Measurements from ENCODE around the gene INO80. TPM values are rescaled to one million over a fixed set of nuclear protein-coding genes. Genes with fewer than 3 reads are reported as not detected.

The INO80 gene
- total RNA-seq, 2 donors from 2014 or later = 9.4 to 16.4 TPM

DNA sequence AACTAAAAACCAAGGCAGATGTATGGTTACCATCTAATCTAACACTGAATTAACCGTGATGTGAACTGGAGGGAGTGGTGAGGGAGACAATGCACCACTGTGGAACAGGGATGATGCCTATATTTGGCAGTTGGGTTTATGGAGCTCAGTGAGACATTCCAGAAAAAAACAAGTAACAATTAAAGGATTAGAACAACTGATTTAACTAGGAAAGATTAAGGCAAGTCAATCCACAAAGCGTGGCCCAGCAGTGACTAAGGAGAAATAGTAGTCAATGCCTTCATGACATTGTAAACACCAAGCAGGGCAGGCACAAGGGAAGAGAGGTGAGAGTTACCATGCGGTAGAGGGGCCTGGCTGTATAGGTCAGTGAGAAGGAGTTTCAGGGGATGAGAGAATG is 124.7 kb downstream of the INO80 start:
- DNase-seq (ENCODE audit: low spot score) = no peak
- Histone ChIP-seq H3K36me3 (peaks cover 47% of the 10 kb centered on the region), H3K27ac (no peak overlapping the region), H3K4me1 (no peaks in the 10 kb centered on the region), H3K9me3 (no peaks in the 10 kb centered on the region), H3K27me3 (no peaks in the 10 kb centered on the region), H3K4me3 (no peak overlapping the region)
- TF ChIP-seq, protein P1, sequence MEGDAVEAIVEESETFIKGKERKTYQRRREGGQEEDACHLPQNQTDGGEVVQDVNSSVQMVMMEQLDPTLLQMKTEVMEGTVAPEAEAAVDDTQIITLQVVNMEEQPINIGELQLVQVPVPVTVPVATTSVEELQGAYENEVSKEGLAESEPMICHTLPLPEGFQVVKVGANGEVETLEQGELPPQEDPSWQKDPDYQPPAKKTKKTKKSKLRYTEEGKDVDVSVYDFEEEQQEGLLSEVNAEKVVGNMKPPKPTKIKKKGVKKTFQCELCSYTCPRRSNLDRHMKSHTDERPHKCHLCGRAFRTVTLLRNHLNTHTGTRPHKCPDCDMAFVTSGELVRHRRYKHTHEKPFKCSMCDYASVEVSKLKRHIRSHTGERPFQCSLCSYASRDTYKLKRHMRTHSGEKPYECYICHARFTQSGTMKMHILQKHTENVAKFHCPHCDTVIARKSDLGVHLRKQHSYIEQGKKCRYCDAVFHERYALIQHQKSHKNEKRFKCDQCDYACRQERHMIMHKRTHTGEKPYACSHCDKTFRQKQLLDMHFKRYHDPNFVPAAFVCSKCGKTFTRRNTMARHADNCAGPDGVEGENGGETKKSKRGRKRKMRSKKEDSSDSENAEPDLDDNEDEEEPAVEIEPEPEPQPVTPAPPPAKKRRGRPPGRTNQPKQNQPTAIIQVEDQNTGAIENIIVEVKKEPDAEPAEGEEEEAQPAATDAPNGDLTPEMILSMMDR (IDR thresholded peaks at IDR 0.05) = no peak

DNA sequence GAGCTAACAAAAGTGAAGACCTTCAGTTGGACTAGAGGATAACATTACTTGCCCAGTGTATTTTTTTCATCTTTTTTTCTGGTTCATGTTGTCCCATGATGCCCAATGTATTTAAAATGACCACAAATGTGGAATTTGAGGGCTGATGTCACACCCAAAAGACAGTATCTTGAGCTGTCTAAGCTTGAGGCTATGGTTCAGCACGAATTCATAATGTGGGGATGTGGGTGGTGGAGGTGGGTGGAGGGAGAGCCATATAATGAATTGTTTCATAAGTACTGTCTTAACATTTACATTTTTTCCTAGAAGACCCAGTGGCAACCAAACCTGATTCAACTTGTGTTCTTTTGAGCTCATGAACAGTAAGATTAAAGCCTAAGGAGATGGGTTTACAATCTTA is 125.3 kb downstream of the INO80 start:
- no peaks in the 10 kb centered on the region for H3K9me3 ChIP-seq
- no peaks in the 10 kb centered on the region for H3K27me3 ChIP-seq
- DNase-seq (ENCODE audit: low spot score) = no peak
- H3K36me3 ChIP-seq = peaks cover 47% of the 10 kb centered on the region
- H3K27ac ChIP-seq = no peak overlapping the region
- H3K4me3 ChIP-seq = no peak overlapping the region
- TF ChIP-seq, protein P1 (IDR thresholded peaks at IDR 0.05) = no peak
- no peaks in the 10 kb centered on the region for H3K4me1 ChIP-seq

DNA sequence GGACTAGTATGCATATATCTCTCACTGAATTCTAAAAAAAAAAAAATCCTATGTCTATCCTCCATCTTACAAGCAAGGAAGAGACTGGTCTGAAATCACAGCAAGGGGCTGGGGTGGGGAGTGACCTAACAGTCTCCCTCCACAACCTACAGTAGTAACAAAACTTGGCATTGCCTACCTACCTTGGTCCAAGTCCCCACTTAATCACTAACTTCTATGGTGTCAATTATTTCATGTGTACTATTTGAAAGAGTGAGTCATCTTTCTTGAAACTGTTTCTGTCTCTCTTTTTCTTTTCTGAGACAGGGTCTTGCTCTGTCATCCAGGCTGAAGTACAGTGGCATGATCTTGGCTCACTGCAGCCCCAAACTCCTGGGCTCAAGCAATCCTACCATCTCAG is 126.0 kb downstream of the INO80 start:
- TF ChIP-seq, protein P1 (IDR thresholded peaks at IDR 0.05) = no peak
- Histone ChIP-seq H3K4me3 (no peak overlapping the region), H3K27ac (no peak overlapping the region), H3K27me3 (no peaks in the 10 kb centered on the region), H3K4me1 (no peaks in the 10 kb centered on the region), H3K9me3 (no peaks in the 10 kb centered on the region), H3K36me3 (peaks cover 46% of the 10 kb centered on the region)
- DNase-seq (ENCODE audit: low spot score) = no peak

DNA sequence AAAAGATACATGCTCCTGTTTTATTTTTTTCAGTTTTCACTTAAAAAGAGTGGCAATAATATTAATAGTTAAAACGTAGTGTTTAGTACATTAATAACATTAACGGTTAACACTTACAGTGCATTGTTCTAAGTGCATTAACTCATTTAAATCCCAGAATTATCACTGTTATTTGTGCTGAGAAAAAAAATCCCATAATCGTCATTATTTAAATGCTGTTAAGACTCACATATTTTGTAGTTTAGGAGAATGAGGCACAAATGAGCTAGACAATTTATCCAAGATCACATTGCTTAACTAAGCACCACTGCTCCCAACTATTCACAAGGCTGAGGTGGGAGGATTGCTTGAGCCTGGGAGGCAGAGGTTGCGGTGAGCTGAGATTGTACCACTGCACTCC is 127.9 kb downstream of the INO80 start:
- Histone ChIP-seq H3K9me3 (no peaks in the 10 kb centered on the region), H3K27me3 (no peaks in the 10 kb centered on the region), H3K36me3 (peaks cover 58% of the 10 kb centered on the region), H3K4me3 (no peak overlapping the region), H3K4me1 (no peaks in the 10 kb centered on the region), H3K27ac (no peak overlapping the region)
- TF ChIP-seq, protein P1 (IDR thresholded peaks at IDR 0.05) = no peak
- no peak for DNase-seq (ENCODE audit: low spot score)

DNA sequence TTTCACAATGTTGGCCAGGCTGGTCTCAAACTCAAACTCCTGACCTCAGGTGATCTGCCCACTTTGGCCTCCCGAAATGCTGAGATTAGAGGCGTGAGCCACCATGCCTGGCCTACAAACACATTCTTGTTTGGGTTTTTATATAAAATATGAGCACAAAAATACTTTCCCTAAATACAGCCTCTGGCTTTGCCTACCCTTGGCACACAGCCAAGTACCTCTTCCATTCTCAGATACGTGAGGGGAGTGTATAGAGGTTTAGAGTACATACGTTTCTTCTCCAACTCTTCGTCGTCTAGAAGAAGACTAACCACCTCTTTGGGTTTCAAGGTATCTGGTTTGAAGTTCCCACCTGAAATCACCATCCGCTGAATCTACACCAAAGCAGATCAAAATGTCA is 129.3 kb downstream of the INO80 start:
- no peak overlapping the region for H3K4me3 ChIP-seq
- peaks cover 71% of the 10 kb centered on the region for H3K36me3 ChIP-seq
- no peak for DNase-seq (ENCODE audit: low spot score)
- no peaks in the 10 kb centered on the region for H3K9me3 ChIP-seq
- no peaks in the 10 kb centered on the region for H3K27me3 ChIP-seq
- H3K27ac ChIP-seq = no peak overlapping the region
- TF ChIP-seq, protein P1 (IDR thresholded peaks at IDR 0.05) = no peak
- H3K4me1 ChIP-seq = no peaks in the 10 kb centered on the region

DNA sequence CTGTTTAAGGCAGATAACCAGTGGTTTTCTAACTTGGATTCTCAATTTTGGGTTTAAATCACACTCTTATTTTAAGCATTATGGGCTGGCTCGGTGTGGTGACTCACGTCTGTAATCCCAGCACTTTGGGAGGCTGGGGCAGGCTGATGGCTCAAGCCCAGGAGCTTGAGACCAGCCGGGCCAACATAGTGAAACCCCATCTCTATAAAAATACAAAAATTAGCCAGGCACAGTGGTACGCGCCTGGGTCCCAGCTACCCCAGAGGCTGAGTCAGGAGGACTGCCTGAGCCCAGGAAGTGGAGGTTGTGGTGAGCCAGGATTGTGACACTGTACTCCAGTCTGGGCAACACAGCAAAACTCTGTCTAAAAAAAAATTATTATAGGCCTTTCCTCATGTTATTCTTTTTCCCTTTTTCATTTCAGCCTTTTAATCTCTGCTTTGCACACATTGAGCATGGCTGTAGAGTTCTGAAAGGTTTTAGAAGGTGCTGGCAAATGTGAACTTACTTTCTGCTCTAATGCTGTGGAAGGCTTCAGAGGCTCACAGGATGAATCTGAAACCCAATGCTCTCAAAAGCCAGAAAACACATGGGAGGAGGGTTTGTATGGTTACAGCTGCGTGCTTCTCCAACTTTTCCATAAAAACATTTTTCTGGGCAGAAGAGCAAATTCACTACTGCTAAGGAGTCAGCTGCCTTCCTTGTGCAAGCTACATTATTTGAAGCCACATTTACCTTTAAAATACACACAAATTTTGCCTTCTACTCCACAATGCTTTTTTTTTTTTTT is 130.3 kb downstream of the INO80 start:
- Histone ChIP-seq H3K27ac (no peak overlapping the region), H3K4me1 (no peaks in the 10 kb centered on the region), H3K27me3 (no peaks in the 10 kb centered on the region), H3K4me3 (no peak overlapping the region), H3K36me3 (peaks cover 82% of the 10 kb centered on the region), H3K9me3 (no peaks in the 10 kb centered on the region)
- TF ChIP-seq, protein P1 (IDR thresholded peaks at IDR 0.05) = no peak
- DNase-seq (ENCODE audit: low spot score) = no peak

Measured in right atrium auricular region (tissue), 2 donors.